GDM1 (cell line): Measurements from ENCODE around the gene ZNF608.

Experiments used
- DNase-seq: peaks from one replicate; lab custom pipeline; 2025; lab: John Stamatoyannopoulos, UW

The ZNF608 gene

DNA sequence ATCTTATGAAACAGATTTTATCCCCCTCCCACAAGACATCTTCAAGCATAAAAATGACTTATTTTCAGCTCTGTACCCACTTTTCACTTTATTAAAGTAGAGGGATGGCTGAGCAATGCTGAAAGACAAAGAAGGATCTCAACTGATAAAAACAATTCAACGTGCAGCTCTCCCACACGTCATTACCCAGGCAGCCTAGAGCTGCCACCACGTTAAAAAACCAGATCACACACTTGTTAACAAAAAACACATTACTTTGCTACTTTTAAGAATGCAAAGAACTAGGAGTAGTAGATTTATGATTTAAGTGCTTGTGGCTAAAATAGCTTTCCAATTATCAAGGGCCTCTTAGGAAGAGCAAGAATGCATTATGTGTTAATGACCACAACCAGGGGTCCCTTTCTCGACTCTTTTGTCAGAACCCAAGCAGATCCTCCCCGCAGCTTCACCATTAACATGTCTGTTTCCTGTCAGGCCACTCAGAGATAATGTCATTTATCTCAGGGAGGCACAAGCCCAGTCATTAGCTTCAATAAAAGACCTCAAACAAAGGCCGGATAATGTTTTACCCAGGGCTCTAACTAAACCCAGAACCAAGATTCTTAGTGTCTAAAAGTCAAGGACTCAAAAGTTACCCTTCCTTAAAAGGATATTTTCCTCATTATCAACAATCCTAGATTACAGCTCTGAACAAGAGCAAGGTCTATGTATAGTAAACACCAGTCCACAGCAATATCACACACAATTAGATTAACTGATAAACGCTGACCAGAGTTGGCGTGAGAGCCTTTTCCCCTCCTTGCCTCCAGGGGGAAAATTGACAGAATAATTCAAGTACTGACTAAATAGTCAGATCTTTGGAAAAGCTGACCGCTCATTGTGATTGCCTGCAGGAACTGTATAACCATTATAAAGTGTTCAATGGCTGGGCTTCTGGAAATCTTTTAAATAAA is 7.5 kb downstream of the ZNF608 start:
- no peak for DNase-seq

DNA sequence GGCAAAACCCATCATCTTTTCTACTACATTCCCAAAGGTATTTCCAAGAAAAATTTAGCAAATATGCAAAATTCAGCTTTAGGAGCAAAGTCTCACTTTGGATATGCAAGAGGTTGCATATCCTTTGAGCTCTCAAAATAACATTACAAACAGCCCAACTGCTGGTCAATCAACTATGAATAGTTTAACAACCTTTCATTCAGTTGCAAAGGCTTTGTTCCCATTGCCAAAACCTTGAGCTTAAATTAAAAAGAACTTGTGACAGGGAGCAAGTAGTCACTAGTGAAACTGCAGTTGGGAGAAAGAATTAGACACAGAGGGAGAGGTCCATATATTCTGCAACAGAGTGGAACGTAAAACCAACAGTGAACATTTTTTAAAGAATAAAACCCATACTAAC is 8.8 kb downstream of the ZNF608 start:
- DNase-seq, result no peak

DNA sequence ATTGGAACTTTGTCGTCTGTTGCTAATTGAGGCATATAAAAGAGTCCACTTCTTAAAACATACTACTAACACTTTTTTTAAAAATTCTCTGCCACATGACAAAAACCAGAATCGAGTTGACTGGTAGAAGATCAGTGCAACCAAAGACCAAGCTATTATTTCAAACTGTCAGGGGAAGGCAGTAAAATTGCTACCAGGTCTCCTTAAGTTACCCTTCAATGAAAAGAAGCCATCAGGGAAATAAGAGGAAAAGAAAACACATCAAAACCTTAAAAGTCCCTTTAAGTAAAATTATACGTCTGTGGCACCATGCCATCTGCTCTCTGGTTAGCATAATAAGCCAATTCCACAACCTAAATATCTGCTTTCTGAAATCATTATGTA is 9.6 kb downstream of the ZNF608 start:
- DNase-seq, result no peak

DNA sequence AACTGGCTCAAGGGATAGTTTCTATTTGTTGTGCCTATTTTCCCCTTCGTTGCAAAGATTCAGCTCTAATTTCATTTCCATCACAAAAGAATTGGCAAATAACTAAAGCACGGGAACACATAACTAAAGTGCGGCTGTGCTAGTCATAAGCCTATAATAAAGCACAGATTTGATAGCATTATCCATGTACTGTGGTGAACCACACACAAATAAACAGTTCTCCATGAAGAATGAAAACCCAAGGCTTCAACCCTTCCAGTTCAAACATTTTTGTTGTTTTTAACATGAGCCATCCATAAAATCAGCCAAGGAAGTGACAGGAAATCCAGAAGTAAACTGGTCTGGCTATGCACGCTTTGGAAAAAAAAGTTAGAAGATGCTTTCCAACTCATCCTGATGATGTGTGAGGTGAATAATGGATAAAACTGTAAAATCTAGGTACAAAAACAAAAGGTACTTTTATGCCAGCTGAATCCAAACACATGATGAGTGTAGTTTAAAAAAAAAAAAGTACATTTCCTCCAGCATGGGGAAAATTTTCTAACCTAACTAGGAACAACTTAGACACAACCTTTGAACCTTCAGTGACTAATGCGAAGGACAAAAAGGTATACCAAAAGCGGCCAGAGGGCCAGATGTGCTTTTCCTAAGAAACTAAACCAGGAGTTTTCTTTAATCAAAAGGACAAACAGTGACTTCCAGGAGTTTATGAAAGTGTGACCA is 10.2 kb downstream of the ZNF608 start:
- no peak for DNase-seq

DNA sequence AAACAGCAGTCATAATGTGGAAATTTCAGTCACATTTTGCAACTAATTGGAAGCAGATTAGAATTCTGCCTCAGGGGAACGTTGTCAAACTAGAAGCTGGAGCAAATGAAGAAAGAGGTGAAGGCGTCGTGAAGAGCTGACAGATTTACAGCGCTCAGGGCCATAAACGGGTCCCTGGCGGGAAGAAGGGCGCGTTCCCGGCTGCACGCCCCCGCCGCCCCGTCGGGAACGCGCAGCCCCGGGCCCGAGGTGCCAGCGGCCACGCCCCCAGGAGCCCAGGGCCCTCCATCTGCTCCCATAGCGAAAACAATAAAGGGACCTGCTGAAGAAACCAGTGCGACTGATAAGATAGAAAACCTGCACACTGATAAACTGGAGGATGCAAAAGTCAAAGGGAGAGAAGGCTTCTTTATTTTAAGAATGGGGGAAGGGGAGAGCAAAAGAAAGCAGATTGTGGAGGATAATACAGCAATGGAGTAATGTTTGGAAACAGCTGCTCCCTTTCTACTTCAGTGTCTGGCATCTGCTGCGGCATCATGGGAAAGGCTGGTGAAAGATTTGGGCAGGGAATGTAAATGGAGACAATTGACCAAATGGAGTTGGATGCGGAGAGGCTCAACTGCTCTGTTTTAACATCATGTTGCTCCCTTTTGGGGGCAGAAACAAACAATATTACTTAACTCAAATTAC is 11.1 kb downstream of the ZNF608 start:
- no peak for DNase-seq

DNA sequence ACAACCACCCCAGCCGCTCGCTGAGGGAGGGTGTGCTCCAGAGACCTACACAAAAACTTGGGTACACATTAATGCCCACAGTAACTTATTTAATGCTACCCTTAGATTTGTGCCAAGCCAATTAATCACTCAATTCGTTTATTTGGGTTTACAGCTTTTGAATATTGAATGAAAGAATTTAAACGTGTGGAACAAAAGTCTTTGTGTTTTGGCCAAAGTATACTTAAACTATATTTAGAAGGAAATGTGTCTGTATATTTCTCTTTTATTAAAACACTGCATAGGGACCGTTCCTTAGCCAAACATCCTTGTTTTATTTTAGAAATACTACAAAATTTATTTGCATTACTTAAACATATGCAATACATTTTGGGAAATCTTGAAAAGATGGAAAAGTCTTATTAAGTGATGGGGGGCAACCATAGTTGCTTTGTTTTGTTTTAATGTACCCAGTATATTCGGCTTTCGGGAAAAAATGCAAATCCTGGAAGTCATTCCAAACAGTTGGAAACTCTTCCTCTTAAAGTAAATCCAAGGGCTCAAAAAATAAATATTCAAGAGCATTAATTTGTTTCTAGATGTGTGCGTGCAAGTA is 11.8 kb downstream of the ZNF608 start:
- DNase-seq, result no peak

DNA sequence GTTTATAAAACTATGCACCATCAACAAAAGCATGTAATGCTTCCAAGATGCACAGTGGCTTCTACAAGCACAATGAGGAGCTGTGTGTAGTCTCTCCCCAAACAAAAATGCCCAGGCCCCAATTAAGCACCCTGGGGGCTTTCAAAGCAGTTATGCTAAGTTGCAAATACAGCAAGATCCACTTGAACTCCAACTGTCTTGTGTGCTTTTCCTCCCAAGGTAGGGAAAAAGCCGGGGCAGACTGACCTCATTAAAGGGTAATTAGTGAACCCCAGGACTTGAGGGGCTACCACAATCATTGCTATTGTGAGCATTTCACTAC is 13.1 kb downstream of the ZNF608 start:
- no peak for DNase-seq

DNA sequence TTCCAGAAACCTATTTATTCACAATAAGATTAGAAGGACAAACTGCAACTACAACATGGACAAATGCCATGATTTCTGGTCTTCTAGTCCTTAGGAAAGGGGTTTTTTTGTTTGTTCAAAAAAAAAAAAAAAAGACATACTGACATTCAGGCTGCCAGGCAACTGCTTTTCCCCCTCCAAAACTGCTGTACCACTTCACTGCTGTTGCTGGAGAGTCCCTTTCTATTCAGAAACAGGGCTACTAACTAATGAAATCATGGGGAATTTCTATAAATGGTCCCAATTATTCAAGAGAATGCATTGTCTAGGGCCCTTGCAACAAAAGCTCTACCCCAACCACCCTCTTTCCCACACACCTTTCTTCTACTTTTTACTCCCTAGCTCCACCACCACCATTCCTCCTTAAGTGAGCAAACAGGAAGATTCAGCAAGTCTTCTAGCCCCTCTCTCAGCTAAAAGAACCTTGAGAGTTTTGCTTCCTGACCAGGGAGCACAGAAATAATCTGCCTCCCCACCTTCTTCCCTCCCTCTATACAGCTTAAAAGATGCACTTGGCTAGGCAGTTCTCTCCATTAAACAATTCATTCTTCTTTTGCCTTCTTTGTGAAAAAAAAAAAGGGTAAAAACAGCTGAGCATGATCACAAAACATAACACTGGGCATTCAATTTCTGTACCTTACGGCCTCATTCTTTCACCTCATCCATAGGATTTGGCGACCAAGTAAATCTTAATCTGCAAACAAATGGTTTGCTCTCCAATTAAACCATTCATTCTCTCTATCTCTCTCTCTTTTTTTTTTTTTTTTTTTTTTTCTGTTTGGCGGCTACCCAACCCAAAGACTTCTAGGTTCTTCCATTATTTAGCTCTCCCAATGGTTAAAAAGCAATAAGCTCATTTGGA is 13.8 kb downstream of the ZNF608 start:
- no peak for DNase-seq

DNA sequence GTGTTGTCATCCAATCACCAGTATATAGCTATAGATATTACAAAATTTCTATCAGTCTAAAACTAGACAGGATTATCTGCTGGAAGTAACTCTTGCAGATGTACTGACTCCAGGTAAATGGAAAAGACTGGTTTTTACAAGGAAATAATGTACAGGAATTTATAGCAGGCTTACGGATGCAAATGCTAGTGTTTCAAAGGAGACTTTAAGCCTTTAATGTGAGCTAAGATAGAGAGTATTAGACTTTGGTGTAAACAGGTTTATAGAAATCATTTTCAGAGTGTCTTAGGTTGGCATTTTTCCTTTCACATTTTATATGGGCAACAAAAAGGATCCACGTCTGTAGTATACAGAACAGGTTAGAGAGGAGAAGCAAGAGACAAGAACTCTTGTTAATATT is 16.1 kb downstream of the ZNF608 start:
- no peak for DNase-seq

DNA sequence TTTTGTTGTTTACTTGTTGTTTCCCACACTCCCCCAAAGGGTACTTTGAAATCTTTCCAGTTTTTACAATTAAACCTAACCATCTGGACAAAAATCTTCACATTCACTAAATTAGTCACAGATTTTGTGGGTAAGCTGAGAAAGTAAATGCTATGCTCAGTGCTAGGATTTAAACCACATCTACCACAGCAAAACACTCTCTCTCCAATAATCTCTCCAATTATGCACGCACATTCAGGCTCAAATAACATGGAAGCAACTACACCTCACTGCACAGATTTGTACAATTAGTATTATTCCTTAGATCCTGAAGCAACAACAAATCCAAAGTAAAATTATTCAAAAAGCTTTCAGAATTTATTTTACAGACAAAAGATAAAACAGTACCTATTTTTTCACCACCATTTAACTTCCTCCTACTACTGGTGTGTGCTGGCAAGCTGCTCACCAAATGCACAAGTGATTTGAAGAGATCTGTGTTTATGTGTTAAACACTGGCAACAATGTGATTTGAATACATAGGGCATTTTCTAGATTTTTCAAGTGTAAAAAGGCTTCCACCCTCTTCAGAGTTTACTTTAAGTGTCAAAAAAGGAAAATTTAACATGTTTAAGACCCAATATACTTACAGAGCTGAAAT is 16.6 kb downstream of the ZNF608 start:
- no peak for DNase-seq

DNA sequence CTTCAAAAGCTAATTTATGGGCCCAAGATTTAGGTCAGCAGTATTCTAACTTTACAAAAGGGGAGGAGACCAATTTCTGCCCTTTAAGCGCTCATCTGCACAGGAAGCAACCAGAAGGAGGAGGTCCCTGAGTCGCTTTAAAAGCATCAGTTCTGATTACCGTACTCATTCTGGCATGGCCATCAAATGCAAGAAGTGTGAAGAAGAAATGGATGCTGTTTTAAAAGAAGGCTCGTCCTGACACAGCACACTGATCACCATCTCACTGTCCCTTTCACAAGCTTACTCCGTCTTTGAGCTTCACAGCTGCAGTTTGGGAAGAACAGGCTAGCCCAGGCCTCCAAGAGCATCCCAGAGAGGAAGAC is 17.5 kb downstream of the ZNF608 start:
- DNase-seq, result no peak

DNA sequence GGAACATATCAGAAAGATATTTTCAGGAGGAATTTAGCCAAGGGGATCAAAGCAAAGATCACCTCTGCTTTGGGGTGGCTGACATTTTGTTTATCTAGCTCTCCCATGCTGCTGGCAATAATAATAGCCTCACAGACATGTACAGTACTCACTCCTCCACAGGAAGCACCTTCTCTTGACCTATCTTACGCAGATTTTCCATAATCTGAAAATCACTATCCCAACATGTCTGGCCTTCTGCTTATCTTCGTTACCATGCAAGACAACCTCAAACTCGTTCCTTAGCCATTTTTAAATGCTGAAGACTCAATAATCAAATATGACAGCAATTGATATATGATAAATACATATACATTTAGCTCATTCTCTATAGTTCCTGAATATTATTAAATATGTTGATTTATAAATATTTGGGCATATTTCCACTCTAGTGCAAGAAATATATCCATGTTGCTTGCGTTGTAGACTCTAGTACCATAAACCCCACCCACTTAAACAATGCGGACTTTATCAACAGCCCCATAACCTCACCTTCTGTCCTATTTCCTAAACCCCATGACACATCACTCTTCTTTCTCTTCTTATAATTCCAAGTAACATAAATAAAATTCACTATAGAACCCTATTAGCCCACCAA is 18.0 kb downstream of the ZNF608 start:
- DNase-seq, result no peak

DNA sequence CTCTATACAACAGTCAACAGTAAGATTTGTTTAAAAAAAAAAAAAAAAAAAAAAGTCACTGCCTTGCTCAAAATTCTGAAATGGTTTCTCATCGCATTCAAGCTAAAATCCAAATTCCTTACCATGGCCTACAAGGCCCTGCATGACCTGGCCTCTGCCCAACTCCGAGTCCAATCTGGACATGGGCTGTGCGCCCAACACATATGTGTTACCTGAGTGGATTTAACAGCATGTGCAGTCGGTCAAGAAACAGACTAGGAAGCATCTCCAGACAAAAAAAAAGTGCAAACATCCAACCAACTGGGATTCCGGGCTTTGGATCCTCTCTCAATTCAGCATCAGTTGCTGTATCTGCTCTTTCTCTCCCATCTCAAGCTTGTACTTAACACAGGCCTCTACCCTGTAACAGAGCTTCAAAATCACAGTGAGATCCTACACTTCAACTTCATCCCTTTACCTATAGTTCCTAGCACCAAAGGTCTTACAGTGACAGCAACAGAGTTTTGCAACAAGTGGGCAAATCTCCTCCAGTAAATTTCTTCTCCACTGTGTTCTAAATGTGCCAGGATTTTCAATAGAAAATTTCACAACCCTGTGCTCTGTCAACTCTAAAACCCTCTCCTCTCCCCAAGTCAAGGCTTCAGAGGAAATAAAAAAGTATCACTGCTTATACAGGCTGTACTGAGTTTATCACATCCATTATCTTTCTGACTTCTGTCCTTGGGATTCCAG is 19.6 kb downstream of the ZNF608 start:
- no peak for DNase-seq

DNA sequence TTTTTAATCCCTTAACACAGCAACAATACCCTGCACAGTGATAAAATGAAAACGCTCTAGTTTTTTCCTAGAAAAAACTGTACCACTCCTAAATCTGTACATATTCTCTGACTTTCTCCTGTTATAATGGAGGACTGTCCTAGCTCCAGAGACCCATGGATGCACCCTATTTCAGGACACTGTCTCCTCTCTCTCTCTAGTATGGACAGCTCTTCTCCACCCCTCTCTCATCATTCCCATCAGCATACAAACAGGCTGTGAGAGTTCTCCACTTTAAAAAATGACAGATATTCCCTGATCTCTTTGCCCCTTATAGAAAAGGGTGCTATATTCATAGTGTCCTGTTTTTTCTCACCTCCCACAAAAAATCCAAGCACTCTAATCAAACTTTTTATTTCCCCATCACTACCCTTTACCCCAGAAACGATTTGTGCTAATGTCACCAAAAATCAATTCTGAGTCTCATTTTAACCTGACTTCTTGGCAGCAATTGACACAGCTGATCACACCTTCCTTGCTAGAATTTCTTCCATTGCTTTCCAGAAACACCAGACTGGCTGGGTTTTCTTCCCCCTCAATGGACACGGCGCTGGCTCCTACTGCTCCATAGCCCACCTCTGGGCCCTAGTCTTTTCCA is 20.7 kb downstream of the ZNF608 start:
- no peak for DNase-seq

DNA sequence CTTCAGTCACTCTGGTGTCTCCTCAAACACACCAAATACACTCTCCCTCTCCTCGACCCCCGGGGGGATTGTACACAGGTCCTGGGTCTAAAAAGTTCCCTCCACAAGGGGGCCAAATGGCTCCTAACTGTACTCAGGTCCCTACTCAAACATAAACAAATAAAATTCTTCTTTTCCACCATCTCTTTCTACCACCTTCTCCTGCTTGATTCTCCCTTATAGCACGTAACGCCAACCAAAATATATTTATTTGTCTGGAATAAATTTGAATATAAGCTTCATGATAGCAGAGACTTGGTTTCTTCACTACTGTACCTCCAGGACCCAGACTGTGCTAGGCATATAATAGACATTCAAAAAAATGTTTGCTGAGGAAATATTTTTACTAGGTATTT is 21.4 kb downstream of the ZNF608 start:
- no peak for DNase-seq

DNA sequence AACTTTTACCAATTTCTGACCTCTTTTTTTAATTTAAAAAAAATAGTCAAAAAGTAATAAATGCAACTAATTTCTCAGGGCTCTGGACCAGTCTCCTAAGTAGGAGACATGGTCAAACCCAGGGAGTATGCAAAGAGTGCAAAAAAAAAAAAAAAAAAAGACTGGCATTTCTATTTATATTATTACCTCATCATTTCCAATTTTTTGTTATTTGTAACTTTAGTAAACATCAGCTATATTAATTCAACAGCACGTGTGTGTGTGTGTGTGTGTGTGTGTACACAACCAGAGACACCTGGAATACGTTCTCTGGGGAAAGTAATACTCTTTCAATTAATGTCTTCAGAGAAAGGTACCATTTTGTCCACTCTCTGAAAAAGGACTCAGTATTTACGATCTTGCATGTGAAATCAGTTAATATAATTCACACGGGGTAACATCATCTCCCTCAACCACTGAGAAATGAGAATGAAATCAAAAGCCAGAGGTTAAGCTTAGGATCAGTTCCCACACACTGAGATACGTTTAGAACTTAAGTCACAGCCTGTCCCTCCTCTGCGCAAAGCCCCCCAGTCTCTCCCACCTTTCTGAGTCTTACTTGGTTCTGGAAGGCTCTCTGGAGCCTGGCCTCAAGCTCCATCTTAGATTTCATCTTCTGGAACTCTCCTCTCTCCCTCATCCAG is 21.9 kb downstream of the ZNF608 start:
- DNase-seq, result no peak

DNA sequence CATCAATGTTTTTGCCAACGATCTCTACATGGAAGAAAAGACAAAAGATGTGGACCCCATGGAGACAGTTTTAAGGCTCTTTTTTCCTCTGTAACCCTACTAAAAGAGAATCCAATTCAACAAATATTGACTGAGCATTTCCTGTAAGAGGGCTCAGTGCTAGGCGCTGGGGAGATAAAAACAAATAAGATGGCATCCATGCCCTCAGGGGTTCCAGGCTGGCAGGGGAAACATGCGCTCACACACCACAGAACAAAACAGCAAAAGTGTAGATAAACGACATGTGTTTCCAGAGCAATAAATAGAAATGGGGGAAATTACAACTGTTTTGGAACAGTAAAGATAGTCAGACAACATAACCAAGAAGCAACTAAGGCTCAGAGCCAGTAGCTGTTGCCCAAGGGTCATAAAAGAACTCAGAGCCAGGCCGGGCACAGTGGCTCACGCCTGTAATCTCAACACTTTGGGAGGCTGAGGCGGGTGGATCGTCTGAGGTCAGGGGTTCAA is 25.2 kb downstream of the ZNF608 start:
- DNase-seq, result no peak

DNA sequence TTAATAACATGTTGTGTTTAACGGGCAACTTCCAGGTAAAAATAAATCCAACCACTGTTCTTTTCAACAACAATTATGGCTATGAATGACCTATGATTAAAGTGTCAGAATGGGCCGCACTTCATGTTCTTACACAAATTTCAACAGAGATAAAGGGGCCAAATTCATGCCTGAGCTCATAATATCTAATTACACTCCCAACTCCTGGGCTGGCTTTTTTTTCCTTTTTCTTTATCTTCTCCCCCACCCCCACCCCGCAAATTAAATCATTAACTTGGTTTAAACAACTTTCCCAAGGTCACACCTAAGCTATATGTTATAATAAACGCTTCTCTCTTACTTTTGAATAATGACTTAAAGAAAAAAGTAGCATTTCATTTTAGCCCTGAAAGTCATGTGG is 25.8 kb downstream of the ZNF608 start:
- DNase-seq, result no peak
